Activated CD4-positive, alpha-beta T cell treated with anti-CD3 and anti-CD28 coated beads for 36 hours (primary cell): Measurements from ENCODE around the gene FAM240A. TPM values are rescaled to one million over a fixed set of nuclear protein-coding genes. Genes with fewer than 3 reads are reported as not detected.

Source experiments
- ATAC-seq: fragments of 200-7000 bp; cut with Tn5 transposase; one replicate; pipeline ENCODE4 v1.10.0; 2021; ENCODE audit warnings: mild to moderate bottlenecking, moderate library complexity
- CTCF ChIA-PET: fragments of 350-600 bp; sonication (Branson Sonifier 250); formaldehyde crosslinking; loops from one replicate; lab custom pipeline; 2021; ENCODE audit warnings: antibody characterized with exemption; lab: Charles Lee
- POLR2A ChIA-PET: fragments of 350-600 bp; sonication (Branson Sonifier 250); formaldehyde crosslinking; loops from one replicate; lab custom pipeline; 2021; ENCODE audit warnings: antibody characterized with exemption, inconsistent platforms; lab: Charles Lee
- DNase-seq: peaks from one replicate; pipeline ENCODE4 v3.0.0-alpha.2; 2020
- H3K27ac Mint-ChIP-seq: one replicate; pipeline ENCODE4 v1.8.0; 2021; ENCODE audit warnings: mixed read lengths
- H3K27me3 Mint-ChIP-seq: one replicate; pipeline ENCODE4 v1.8.0; 2021; ENCODE audit warnings: mixed read lengths
- H3K36me3 Mint-ChIP-seq: one replicate; pipeline ENCODE4 v1.8.0; 2021; ENCODE audit warnings: low read depth, mixed read lengths
- H3K4me1 Mint-ChIP-seq: one replicate; pipeline ENCODE4 v1.8.0; 2021; ENCODE audit warnings: mixed read lengths
- H3K4me3 Mint-ChIP-seq: one replicate; pipeline ENCODE4 v1.8.0; 2021; ENCODE audit warnings: mild to moderate bottlenecking, moderate library complexity, mixed read lengths
- H3K9me3 Mint-ChIP-seq: one replicate; pipeline ENCODE4 v1.8.0; 2021; ENCODE audit warnings: low read depth, mixed read lengths
- intact Hi-C, 2 experiments: fragments of 100-400 bp; cut with DNase I in 1 of 2; cut with micrococcal nuclease in 1 of 2; formaldehyde crosslinking; loops; one replicate each; pipeline versions ENCODE4 v1.14.2 to v1.15.1; 2022 to 2024; cut with DNase I, micrococcal nuclease
- total RNA-seq, 2 experiments: library from RNA; stranded (reverse); gene quantifications; one replicate each; pipeline ENCODE4 v1.2.3, GENCODE V29; 2021

Gene FAM240A
- total RNA-seq, 2 experiments from 2014 or later = not detected

DNA sequence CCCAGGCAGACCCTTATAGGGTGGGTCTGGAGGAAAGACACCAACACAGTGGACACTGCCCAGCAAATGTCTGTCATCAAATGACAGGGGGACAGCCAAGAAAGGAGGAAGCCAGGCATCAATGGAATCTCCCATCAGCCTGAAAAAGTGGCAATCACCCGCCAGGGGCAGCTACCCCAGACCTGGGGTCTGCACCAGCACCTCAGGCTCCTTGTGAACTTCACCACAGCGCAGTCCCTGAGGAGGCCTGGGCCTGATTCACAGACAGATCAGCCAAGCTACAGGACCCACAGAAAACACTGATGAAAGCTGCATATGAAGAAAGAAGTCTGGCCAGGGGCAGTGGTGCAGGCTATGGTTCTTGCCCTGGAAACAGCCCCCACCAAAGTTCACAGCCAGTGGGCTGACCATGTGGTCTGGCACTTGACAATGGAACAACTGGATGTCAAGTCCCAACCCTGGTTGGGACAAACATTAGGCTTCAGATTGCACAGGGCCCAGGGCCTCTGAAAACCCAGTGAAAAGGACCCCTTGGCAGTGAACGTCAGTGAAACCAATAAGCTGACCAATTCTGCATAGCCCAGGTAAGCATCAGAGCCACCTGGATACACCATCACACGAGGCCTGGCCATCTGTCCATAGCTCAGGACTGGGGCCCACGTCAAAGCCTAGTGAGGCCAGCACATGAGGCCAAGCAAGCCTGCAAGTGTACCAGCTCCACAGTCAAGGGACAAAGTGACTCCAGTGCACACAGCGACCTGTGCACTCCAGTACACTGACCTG lies 52.1 kb downstream of the FAM240A start:
- DNase-seq (no peak), ATAC-seq (no peak)
- H3K4me3 Mint-ChIP-seq = no peak overlapping the region
- no peaks in the 10 kb centered on the region for H3K4me1 Mint-ChIP-seq
- H3K36me3 Mint-ChIP-seq = no peaks in the 10 kb centered on the region
- ChIA-PET POLR2A (interaction anchor here (0.6 kb wide), 1 partner anchor 285 kb away, joined by 5 read pairs; no protein-coding TSS in a partner anchor), CTCF (interaction anchor here (0.5 to 0.9 kb wide), 3 partner anchors 10 to 164 kb away, joined by 3 to 4 read pairs (median 3); no protein-coding TSS in a partner anchor)
- H3K27me3 Mint-ChIP-seq = no peaks in the 10 kb centered on the region
- H3K27ac Mint-ChIP-seq = no peak overlapping the region
- no peaks in the 10 kb centered on the region for H3K9me3 Mint-ChIP-seq
- intact Hi-C loops = no loop called here

DNA sequence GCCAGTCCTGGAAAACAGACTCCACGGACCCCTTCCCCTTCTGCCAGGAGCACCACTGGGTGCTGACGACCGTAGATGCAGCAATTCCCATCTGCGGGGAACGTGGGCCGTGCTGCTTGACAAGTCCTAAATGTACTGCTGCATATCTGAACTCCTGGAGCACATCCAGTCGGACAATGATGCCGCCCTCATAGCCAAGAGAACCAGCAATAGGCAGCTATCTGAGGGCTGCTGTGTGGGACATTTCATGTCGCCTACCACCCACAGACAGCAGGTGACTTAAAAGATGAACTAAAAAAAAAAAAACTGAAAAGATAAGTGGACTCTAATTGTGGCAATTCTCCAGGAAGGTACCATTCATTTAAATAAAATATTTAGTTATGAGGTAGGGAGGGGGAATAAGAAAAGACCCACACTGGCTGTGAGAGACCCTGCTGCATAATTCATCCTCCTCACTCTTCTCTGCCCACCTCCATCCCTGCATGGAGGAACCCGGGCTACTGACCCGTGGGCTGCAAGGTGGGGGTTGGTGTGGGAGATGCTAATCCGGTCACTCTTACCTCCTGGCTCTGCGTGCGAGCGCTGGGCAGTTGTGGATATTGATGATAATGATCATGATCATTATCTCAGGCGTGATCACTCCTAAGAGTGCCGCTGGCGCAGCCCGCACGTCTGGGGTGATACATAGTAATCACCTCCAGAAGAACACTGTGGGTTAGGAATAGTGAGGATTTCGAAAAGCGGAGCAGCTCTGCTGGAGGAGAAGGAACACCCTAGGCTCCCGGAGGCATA lies 52.8 kb downstream of the FAM240A start:
- no peak for DNase-seq
- CTCF ChIA-PET = no interaction called here
- H3K4me1 Mint-ChIP-seq = no peaks in the 10 kb centered on the region
- no peaks in the 10 kb centered on the region for H3K27me3 Mint-ChIP-seq
- intact Hi-C loops = no loop called here
- POLR2A ChIA-PET = interaction anchor here (0.6 kb wide), 1 partner anchor 284 kb away, joined by 5 read pairs; no protein-coding TSS in a partner anchor
- H3K27ac Mint-ChIP-seq = no peak overlapping the region
- no peak for ATAC-seq
- no peaks in the 10 kb centered on the region for H3K9me3 Mint-ChIP-seq
- no peak overlapping the region for H3K4me3 Mint-ChIP-seq
- H3K36me3 Mint-ChIP-seq = no peaks in the 10 kb centered on the region

DNA sequence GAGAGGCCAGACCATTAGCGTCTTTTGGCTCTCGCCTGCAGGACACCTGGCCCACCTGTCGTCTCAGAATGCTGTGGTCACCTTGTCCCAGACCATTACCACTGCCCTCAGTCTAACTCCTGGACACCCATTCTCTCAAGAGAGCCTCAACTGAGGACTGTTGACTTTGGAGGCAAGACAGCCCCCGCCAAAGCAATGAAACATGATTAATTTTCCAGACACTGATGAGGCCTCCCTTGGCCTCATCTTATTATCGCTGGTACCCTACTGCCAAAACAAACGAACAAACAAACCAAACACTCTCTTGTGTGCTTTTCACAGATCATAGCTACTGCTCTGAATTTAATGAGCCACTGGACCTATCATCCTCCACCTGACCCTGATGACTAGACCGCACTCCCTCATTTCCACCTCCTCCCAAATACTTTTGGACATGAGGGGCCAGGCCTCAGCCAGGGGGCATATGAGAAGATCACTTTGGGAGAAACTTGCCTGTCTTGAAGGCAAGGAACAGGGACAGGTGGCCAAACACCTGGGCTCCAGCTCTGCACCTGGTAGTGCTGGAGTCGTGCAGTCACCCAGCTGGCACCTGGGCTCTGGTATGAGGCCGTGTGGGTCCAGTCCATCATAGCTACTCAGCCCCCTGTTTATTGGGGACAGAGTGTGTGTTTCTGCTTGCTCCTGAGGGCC lies 53.6 kb downstream of the FAM240A start:
- Mint-ChIP-seq H3K27me3 (no peaks in the 10 kb centered on the region), H3K4me3 (no peak overlapping the region), H3K9me3 (no peaks in the 10 kb centered on the region), H3K36me3 (no peaks in the 10 kb centered on the region), H3K4me1 (no peaks in the 10 kb centered on the region), H3K27ac (no peak overlapping the region)
- ATAC-seq (no peak), DNase-seq (no peak)
- intact Hi-C loops = no loop called here
- CTCF ChIA-PET = interaction anchor here (0.5 to 0.7 kb wide), 2 partner anchors 37 to 41 kb away, joined by 3 read pairs; no protein-coding TSS in a partner anchor
- POLR2A ChIA-PET = no interaction called here

DNA sequence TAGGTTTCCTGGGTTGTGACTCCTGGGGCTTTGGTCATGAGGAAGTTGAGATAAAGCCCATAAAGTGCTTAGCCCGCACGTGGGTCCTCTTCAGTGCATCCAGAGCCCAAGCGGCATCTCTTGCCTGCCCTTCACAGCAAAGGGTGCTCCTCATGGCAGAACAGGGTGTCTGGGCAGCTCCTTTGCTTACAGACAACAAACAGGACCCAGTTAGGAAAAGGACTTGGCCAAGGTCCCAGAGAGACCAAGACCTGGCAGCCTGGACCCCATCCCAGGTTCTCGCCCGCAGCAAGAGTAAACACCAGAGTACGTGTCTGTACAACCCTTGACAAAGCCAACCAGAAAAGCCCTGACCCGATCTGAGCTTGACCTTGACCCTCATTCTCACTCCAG lies 54.1 kb downstream of the FAM240A start:
- H3K4me1 Mint-ChIP-seq = no peaks in the 10 kb centered on the region
- H3K36me3 Mint-ChIP-seq = no peaks in the 10 kb centered on the region
- no peak for ATAC-seq
- ChIA-PET CTCF (interaction anchor here (0.7 kb wide), 1 partner anchor 41 kb away, joined by 3 read pairs; no protein-coding TSS in a partner anchor), POLR2A (no interaction called here)
- DNase-seq = no peak
- intact Hi-C loops = no loop called here
- H3K9me3 Mint-ChIP-seq = no peaks in the 10 kb centered on the region
- H3K27me3 Mint-ChIP-seq = no peaks in the 10 kb centered on the region
- no peak overlapping the region for H3K4me3 Mint-ChIP-seq
- H3K27ac Mint-ChIP-seq = no peak overlapping the region

DNA sequence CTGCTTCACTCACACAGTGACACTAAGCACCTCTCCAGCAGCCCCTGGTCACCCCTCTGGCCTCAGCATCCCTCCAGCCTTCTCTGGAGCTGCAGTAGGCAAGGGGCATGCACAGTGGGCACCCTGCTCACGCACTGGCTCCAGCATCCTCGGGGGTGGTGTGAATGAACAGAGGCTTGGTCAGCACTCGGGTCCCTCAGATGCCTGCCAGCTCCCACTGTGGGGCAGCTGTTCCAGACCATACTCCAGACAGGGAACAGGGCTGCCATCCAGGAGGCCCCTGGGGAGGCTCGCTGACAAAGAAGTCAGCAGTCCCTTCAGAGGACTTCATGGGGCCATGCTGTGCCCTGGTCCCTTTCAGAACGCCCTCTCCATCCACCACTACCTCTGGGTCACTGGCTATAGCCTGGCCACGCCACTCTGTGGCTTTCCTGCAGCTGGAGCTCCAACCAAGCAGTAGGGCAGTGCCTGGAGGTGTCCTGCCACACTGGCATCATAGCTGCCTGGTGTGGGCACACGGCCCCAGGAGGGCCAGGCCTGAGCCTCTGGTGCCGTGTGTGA lies 54.8 kb downstream of the FAM240A start:
- DNase-seq = no peak
- CTCF ChIA-PET = no interaction called here

DNA sequence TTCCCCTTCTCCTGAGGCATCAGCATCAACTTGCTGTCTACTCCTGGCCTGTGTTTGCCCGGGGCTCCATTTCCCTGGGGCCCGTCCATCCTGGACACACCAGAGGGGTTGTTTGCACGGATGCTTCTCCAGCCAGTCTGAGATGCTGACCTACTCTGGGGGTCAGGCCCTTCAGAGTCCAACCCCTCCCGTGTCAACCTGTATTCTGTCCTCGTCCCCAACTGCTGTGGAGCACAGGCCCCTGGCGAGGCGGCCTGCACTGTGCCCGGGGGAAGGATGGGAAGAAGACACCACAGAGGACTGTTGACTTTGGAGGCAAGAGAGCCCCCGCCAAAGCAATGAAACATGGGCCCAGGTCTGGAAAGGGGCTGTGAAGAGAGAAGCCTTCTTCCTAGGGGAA lies 55.3 kb downstream of the FAM240A start:
- H3K36me3 Mint-ChIP-seq = no peaks in the 10 kb centered on the region
- no peak overlapping the region for H3K4me3 Mint-ChIP-seq
- H3K9me3 Mint-ChIP-seq = no peaks in the 10 kb centered on the region
- no peaks in the 10 kb centered on the region for H3K4me1 Mint-ChIP-seq
- intact Hi-C loops = no loop called here
- ChIA-PET POLR2A (no interaction called here), CTCF (no interaction called here)
- no peaks in the 10 kb centered on the region for H3K27me3 Mint-ChIP-seq
- DNase-seq (no peak), ATAC-seq (no peak)
- no peak overlapping the region for H3K27ac Mint-ChIP-seq

More for the DNA sequence above, 54.8 kb downstream of the FAM240A start:
- Mint-ChIP-seq H3K4me3 (no peak overlapping the region), H3K36me3 (no peaks in the 10 kb centered on the region), H3K4me1 (no peaks in the 10 kb centered on the region), H3K27ac (no peak overlapping the region), H3K9me3 (no peaks in the 10 kb centered on the region), H3K27me3 (no peaks in the 10 kb centered on the region)
- POLR2A ChIA-PET = no interaction called here
- ATAC-seq = no peak
- intact Hi-C loops = no loop called here

DNA sequence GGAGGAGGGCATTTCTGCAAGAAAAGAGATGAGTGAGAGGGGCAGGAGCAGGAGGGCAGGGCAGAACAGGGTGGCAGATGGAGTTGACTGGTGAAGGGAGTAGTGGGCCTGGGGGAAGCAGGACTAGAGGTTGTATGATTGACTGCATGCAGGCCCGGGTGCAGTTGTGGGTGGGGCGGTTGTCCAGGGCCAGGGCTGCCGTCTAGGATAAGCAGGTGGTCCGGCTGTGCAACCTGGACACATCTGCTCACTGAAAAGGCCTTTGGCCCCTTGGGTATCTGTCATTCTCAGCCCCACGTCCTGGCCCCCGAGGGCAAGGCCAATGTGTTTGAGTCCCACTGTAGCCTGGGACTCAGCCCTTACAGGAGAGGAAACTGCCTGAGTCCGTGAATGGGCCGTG lies 55.8 kb downstream of the FAM240A start:
- ChIA-PET CTCF (no interaction called here), POLR2A (no interaction called here)
- Mint-ChIP-seq H3K36me3 (no peaks in the 10 kb centered on the region), H3K9me3 (no peaks in the 10 kb centered on the region), H3K27me3 (no peaks in the 10 kb centered on the region), H3K4me3 (no peak overlapping the region), H3K27ac (no peak overlapping the region), H3K4me1 (no peaks in the 10 kb centered on the region)
- intact Hi-C loops = no loop called here
- DNase-seq = no peak
- no peak for ATAC-seq

DNA sequence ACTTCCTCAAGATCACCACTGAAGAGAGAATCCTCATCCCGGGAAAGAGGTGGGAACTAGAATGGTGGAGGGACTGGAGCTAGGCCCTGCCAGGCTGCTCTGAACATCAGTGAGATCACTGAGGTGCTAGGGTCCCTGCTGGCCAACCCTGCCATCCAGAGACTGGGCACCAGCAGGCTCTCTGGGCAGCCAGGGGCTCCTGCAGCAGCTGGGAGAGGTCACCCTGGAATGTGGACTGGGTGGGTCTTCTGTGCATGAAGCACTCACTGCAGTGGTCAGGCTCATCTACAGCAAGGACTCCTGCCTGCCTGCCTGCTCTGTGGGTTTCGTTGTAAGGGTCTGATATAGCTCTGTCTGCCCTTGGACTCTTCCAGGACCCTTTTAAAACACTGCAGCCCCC lies 56.3 kb downstream of the FAM240A start:
- H3K4me3 Mint-ChIP-seq = no peak overlapping the region
- H3K9me3 Mint-ChIP-seq = no peaks in the 10 kb centered on the region
- H3K27me3 Mint-ChIP-seq = no peaks in the 10 kb centered on the region
- DNase-seq = no peak
- intact Hi-C loops = no loop called here
- no peak overlapping the region for H3K27ac Mint-ChIP-seq
- H3K4me1 Mint-ChIP-seq = no peaks in the 10 kb centered on the region
- no peaks in the 10 kb centered on the region for H3K36me3 Mint-ChIP-seq
- CTCF ChIA-PET = no interaction called here
- ATAC-seq = no peak
- POLR2A ChIA-PET = no interaction called here

DNA sequence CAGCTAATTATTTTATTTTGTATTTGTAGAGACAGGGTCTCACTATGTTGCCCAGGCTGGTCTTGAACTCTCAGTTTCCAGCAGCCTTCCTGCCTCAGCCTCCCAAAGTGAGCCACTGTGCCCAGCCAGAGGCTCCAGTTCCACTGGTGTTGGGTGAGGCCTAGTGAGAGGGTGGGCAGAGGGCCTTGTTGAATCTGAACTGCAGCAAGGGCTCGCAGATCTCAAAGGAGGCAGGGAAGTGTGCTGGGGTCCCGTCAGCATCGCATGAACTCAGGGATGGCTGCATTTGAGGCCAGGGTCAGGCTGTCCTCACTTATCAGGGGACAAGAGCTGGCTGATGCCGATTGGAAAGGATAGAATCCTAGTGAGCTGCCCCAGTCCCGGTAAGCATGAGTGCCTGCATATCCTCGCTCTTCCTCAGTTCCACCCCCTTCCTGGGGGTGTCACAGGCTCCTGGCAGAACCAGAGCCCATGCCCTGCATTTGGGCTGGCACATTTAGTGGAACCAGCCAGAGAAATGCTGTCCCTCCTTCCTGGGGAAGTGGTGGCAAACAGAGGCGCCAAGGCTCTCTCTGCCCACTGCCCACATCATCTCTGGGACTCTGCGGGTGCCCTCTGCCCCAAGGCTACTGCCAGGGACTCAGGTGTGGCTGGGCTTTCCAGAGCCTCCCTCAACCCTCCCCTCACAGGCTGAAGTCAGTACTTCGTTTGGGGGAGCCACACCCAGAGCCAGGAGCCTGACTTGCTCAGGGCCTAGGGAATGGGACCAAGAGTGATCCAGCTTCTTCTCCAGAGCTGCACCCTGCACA lies 57.1 kb downstream of the FAM240A start:
- intact Hi-C loops = no loop called here
- ChIA-PET CTCF (no interaction called here), POLR2A (no interaction called here)
- DNase-seq = no peak
- H3K36me3 Mint-ChIP-seq = peaks cover 2% of the 10 kb centered on the region
- no peaks in the 10 kb centered on the region for H3K27me3 Mint-ChIP-seq
- H3K9me3 Mint-ChIP-seq = no peaks in the 10 kb centered on the region
- no peak for ATAC-seq
- H3K4me1 Mint-ChIP-seq = no peaks in the 10 kb centered on the region
- no peak overlapping the region for H3K4me3 Mint-ChIP-seq
- no peak overlapping the region for H3K27ac Mint-ChIP-seq

DNA sequence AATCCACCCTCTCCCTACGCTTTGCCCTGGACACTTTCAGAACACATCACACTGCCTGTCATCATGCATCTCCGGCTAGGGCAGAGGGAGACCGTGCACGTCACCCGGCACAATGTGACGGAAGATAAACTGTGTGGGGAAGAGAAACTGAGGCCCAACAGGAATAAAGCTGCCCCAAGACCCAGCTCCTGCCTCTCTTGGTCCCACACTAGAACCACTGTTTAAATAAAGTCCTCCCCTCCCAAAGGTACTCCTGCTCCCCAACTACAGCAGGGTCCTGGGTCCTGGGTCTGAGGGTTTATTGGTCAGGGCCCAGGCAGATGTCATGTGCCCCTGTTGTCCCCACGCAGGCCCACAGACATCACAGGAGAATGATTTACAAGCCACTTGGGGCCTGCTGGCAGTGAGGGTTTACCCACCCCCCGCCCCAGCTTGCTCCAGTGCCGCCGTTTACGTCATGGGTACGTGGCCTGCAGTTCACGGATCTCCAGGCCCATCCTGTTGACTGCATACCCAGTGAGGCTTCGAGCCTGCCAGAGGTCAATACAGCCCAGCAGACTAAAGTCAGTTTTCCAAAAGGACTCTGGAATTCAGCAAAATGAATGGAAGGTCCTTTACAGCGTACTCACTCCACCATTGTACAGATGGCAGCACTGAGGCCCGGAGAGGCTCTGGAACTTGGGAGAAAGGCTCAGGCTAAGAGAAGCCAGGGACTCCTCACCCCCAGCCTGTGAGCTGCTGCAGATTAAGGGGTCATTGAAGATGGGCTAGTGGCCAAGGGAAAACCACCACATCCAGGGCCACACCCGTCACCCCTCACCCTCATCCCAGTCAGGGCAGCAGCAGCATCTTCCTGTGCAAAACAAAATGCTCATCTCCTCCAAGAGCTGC lies 57.9 kb downstream of the FAM240A start:
- no peaks in the 10 kb centered on the region for H3K9me3 Mint-ChIP-seq
- intact Hi-C loops = no loop called here
- H3K4me1 Mint-ChIP-seq = no peaks in the 10 kb centered on the region
- no peaks in the 10 kb centered on the region for H3K27me3 Mint-ChIP-seq
- H3K27ac Mint-ChIP-seq = no peak overlapping the region
- H3K4me3 Mint-ChIP-seq = no peak overlapping the region
- ChIA-PET CTCF (no interaction called here), POLR2A (interaction anchor here (0.6 kb wide), 1 partner anchor 228 kb away, joined by 3 read pairs; no protein-coding TSS in a partner anchor)
- no peak for ATAC-seq
- no peak for DNase-seq
- peaks cover 2% of the 10 kb centered on the region for H3K36me3 Mint-ChIP-seq
